ENCODE data around the gene PRPS2. TPM values are rescaled to one million over a fixed set of nuclear protein-coding genes. Genes with fewer than 3 reads are reported as not detected.

Gene PRPS2
- total RNA-seq, 1 experiment from 2014 or later, result 79.5 TPM

DNA sequence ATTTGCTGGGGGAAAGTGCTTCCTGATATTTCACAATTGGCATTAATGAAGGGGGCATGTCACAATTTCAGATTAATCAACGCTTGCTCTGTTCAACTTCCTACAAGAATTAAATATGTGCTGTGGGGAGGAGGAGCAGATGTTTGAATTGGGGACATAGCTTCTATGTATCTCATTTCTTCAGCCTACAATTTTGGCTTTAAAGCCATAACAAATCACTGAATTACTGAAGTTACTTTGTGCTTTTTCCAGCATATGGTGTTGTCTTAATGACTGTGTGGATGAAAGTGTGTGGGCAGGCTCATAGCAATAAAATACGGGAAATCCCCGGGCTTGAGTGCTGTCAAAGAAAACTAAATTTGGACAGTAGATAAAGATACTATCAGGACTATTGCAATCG is 76.5 kb downstream of the PRPS2 start:
- H3K4me1 ChIP-seq (ENCODE audit: control insufficient read depth in 1 of 2, insufficient read depth in 2 of 2, low read length in 2 of 2), result no peaks in the 10 kb centered on the region
- POLR2A ChIA-PET, result no interaction called here
- no peaks in the 10 kb centered on the region for H3K9me3 ChIP-seq (ENCODE audit: control insufficient read depth in 1 of 2, insufficient read depth in 1 of 2, low read depth in 1 of 2, low read length in 2 of 2)
- H3K9me2 ChIP-seq (ENCODE audit: insufficient read depth), result no peaks in the 10 kb centered on the region
- H3K9ac ChIP-seq (ENCODE audit: low read length), result no peak overlapping the region
- intact Hi-C loops (cut with micrococcal nuclease), result no loop called here
- no peak for ATAC-seq
- no peak for DNase-seq (ENCODE audit: low read depth, low spot score)
- no peak overlapping the region for H3K4me2 ChIP-seq (ENCODE audit: low read length)
- RAD21 ChIA-PET (ENCODE audit: low non-redundant PET in 1 of 2, low total read pairs in 2 of 2, uncharacterized antibody in 2 of 2, unreplicated experiment in 2 of 2), result no interaction called here
- TF ChIP-seq SIN3A (IDR thresholded peaks at IDR 0.05; ENCODE audit: low read depth) (no peak), POLR2AphosphoS5 (IDR thresholded peaks at IDR 0.05; ENCODE audit: low read depth, low read length) (no peak), ZFX (IDR thresholded peaks at IDR 0.05) (no peak), JUND (IDR thresholded peaks at IDR 0.05) (no peak), EZH2 (IDR thresholded peaks at IDR 0.05) (no peak), ELF1 (IDR thresholded peaks at IDR 0.05; ENCODE audit: borderline replicate concordance, low read depth) (no peak), EZH2phosphoT487 (IDR thresholded peaks at IDR 0.05; ENCODE audit: borderline replicate concordance) (no peak), SP1 (IDR thresholded peaks at IDR 0.05; ENCODE audit: low read depth) (no peak), RAD21 (IDR thresholded peaks at IDR 0.05; ENCODE audit: low read depth) (no peak), FOSL1 (IDR thresholded peaks at IDR 0.05; ENCODE audit: low read depth) (no peak), CEBPB (IDR thresholded peaks at IDR 0.05; ENCODE audit: low read depth) (no peak), TCF7L2 (IDR thresholded peaks at IDR 0.05; ENCODE audit: borderline replicate concordance, extremely low read depth, insufficient read depth, insufficient read length) (no peak), SRF (IDR thresholded peaks at IDR 0.05; ENCODE audit: low read depth) (no peak)
- TF ChIP-seq, protein P1, sequence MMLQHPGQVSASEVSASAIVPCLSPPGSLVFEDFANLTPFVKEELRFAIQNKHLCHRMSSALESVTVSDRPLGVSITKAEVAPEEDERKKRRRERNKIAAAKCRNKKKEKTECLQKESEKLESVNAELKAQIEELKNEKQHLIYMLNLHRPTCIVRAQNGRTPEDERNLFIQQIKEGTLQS (IDR thresholded peaks at IDR 0.05), result no peak
- TF ChIP-seq, protein P2, sequence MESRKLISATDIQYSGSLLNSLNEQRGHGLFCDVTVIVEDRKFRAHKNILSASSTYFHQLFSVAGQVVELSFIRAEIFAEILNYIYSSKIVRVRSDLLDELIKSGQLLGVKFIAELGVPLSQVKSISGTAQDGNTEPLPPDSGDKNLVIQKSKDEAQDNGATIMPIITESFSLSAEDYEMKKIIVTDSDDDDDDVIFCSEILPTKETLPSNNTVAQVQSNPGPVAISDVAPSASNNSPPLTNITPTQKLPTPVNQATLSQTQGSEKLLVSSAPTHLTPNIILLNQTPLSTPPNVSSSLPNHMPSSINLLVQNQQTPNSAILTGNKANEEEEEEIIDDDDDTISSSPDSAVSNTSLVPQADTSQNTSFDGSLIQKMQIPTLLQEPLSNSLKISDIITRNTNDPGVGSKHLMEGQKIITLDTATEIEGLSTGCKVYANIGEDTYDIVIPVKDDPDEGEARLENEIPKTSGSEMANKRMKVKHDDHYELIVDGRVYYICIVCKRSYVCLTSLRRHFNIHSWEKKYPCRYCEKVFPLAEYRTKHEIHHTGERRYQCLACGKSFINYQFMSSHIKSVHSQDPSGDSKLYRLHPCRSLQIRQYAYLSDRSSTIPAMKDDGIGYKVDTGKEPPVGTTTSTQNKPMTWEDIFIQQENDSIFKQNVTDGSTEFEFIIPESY (IDR thresholded peaks at IDR 0.05; ENCODE audit: extremely low read depth, insufficient replicate concordance, low read length), result no peak
- H3K4me3 ChIP-seq (replicated peaks in 1 of 2; ENCODE audit: low read depth in 1 of 2, low read length in 2 of 2), result no peak overlapping the region
- no peaks in the 10 kb centered on the region for H4K20me1 ChIP-seq (ENCODE audit: insufficient read depth)
- no peak overlapping the region for H3K27ac ChIP-seq (ENCODE audit: low read depth, low read length)
- no peaks in the 10 kb centered on the region for H3K79me2 ChIP-seq (ENCODE audit: insufficient read depth, low read length)
- CTCF ChIA-PET, result no interaction called here
- no TSS peak for BruUV-seq (replicated peaks)
- no peaks in the 10 kb centered on the region for H3K27me3 ChIP-seq (ENCODE audit: insufficient read depth, low read length)
- no peaks in the 10 kb centered on the region for H3K36me3 ChIP-seq (ENCODE audit: control insufficient read depth in 1 of 2, insufficient read depth in 2 of 2, low read length in 2 of 2)
- H2AFZ ChIP-seq (ENCODE audit: low read depth, low read length, poor library complexity, severe bottlenecking), result no peak overlapping the region
